Endodermal cell (in vitro differentiated cells): Measurements from ENCODE around the gene TTC21A. TPM values are rescaled to one million over a fixed set of nuclear protein-coding genes. Genes with fewer than 3 reads are reported as not detected.

Experiments
- DNase-seq: peaks from one replicate; pipeline ENCODE4 v3.0.0-alpha.2; 2017
- H3K27ac ChIP-seq: 2 replicates; pipeline ENCODE4 v1.5.1; 2013; ENCODE audit warnings: mild to moderate bottlenecking, low read depth, low read length, moderate library complexity
- H3K27me3 ChIP-seq: 2 replicates; pipeline ENCODE4 v1.6.1; 2013; ENCODE audit warnings: mild to moderate bottlenecking, low read length, moderate library complexity; ENCODE audit not compliant: insufficient read depth, control insufficient read depth, poor library complexity, severe bottlenecking
- H3K36me3 ChIP-seq: 2 replicates; pipeline ENCODE4 v1.7.0; 2013; ENCODE audit warnings: mild to moderate bottlenecking, low read length, moderate library complexity; ENCODE audit not compliant: control insufficient read depth, insufficient read depth
- H3K4me1 ChIP-seq: one replicate; pipeline ENCODE4 v1.7.0; 2013; ENCODE audit warnings: low read length; ENCODE audit not compliant: control insufficient read depth, insufficient read depth
- H3K4me3 ChIP-seq: 2 replicates; pipeline ENCODE4 v1.5.1; 2013; ENCODE audit warnings: mild to moderate bottlenecking, low read length, moderate library complexity
- H3K9ac ChIP-seq: 2 replicates; pipeline ENCODE4 v1.6.1; 2013; ENCODE audit warnings: mild to moderate bottlenecking, low read length, moderate library complexity; ENCODE audit not compliant: poor library complexity, severe bottlenecking; ENCODE audit errors: extremely low read depth
- H3K9me3 ChIP-seq: 2 replicates; pipeline ENCODE4 v1.6.1; 2013; ENCODE audit warnings: mild to moderate bottlenecking, low read length, moderate library complexity; ENCODE audit not compliant: control insufficient read depth
- H3K27ac Mint-ChIP-seq: 2 replicates; pipeline ENCODE4 v1.8.0; 2020; ENCODE audit warnings: mixed read lengths
- H3K27me3 Mint-ChIP-seq: 2 replicates; pipeline ENCODE4 v1.8.0; 2021; ENCODE audit warnings: mild to moderate bottlenecking, mixed read lengths; ENCODE audit not compliant: insufficient read depth
- H3K36me3 Mint-ChIP-seq: 2 replicates; pipeline ENCODE4 v1.8.0; 2020; ENCODE audit warnings: low read depth, mixed read lengths
- H3K4me1 Mint-ChIP-seq: 2 replicates; pipeline ENCODE4 v1.8.0; 2020; ENCODE audit warnings: mixed read lengths
- H3K4me3 Mint-ChIP-seq: 2 replicates; pipeline ENCODE4 v1.8.0; 2020; ENCODE audit warnings: mild to moderate bottlenecking, moderate library complexity, mixed read lengths
- H3K9me3 Mint-ChIP-seq: 2 replicates; pipeline ENCODE4 v1.8.0; 2020; ENCODE audit warnings: mild to moderate bottlenecking, mixed read lengths
- CTCF ChIP-seq: fragments of 200-600 bp; sonication (generic); conservative IDR thresholded peaks from 2 replicates; pipeline ENCODE4 v1.5.0; 2021; ENCODE audit warnings: antibody characterized with exemption, mild to moderate bottlenecking
- WGBS, 2 experiments: methylation state at CpG; one replicate each; pipeline versions ENCODE4 v1.1.5 to v1.1.7; 2013; ENCODE audit warnings: missing lambda C conversion rate in 2 of 2, mixed read lengths in 1 of 2; ENCODE audit not compliant: insufficient coverage in 1 of 2, insufficient read length in 1 of 2; 5-methylcytosine and 5-hydroxymethylcytosine counted together
- total RNA-seq, 2 donors: library from RNA; stranded (reverse); fragmentation: NEBNext Ultra II Directional in 1 of 2; extraction: Animal tissue kit (Norgen Biotek cat#: 25700) in 1 of 2; gene quantifications; 2 replicates in 1 of 2; 3 replicates in 1 of 2; pipeline ENCODE4 v1.2.1, GENCODE V29; 2021

TTC21A gene
- total RNA-seq, 2 donors from 2014 or later: 5.7 to 5.8 TPM

GRCh38 chr3:39173318-39174125 is 66.0 kb downstream of the TTC21A start:
- H3K9me3 ChIP-seq: no peaks in the 10 kb centered on the region
- no peak for TF ChIP-seq CTCF

GRCh38 chr3:39176025-39176714 is 68.7 kb downstream of the TTC21A start:
- Mint-ChIP-seq H3K27me3 (peaks cover 24% of the 10 kb centered on the region), H3K27ac (peak overlapping the region; percentile 86), H3K4me3 (peak overlapping the region; percentile 5), H3K4me1 (peaks cover 20% of the 10 kb centered on the region), H3K9me3 (peaks cover 1% of the 10 kb centered on the region), H3K36me3 (no peaks in the 10 kb centered on the region)
- WGBS, 2 experiments: 92 to 96% methylated on average over 5 to 6 of the region's 6 CpGs
- H3K9ac ChIP-seq: no peak overlapping the region
- H3K27me3 ChIP-seq: peaks cover 14% of the 10 kb centered on the region
- DNase-seq: peak; percentile 42
- H3K9me3 ChIP-seq: no peaks in the 10 kb centered on the region
- H3K27ac ChIP-seq: no peak overlapping the region
- peaks cover 3% of the 10 kb centered on the region for H3K4me1 ChIP-seq
- H3K36me3 ChIP-seq: no peaks in the 10 kb centered on the region
- no peak overlapping the region for H3K4me3 ChIP-seq
- no peak for TF ChIP-seq CTCF

More at GRCh38 chr3:39173318-39174125, 66.0 kb downstream of the TTC21A start:
- DNase-seq: no peak
- H3K27ac ChIP-seq: no peak overlapping the region
- 56 to 82% methylated on average over 1 to 2 of the region's 2 CpGs for WGBS, 2 experiments
- Mint-ChIP-seq H3K27me3 (peaks cover 4% of the 10 kb centered on the region), H3K36me3 (no peaks in the 10 kb centered on the region), H3K4me1 (peaks cover 5% of the 10 kb centered on the region), H3K27ac (no peak overlapping the region), H3K4me3 (no peak overlapping the region), H3K9me3 (peaks cover 1% of the 10 kb centered on the region)
- no peaks in the 10 kb centered on the region for H3K36me3 ChIP-seq
- H3K4me3 ChIP-seq: no peak overlapping the region
- no peaks in the 10 kb centered on the region for H3K27me3 ChIP-seq
- peaks cover 3% of the 10 kb centered on the region for H3K4me1 ChIP-seq
- H3K9ac ChIP-seq: no peak overlapping the region

- peak overlapping the region; percentile 69 for H3K27ac ChIP-seq
- peak overlapping the region; percentile 62 for H3K4me3 Mint-ChIP-seq
- 4 to 11% methylated on average over 11 to 29 of the region's 32 CpGs for WGBS, 2 experiments
Observed at GRCh38 chr3:39177708-39178332, 70.3 kb downstream of the TTC21A start.

More at GRCh38 chr3:39177708-39178332, 70.3 kb downstream of the TTC21A start:
- TF ChIP-seq CTCF: no peak
- H3K4me3 ChIP-seq: peak overlapping the region; percentile 81
- peaks cover 20% of the 10 kb centered on the region for H3K4me1 Mint-ChIP-seq
- no peaks in the 10 kb centered on the region for H3K36me3 Mint-ChIP-seq
- peaks cover 14% of the 10 kb centered on the region for H3K27me3 ChIP-seq
- peak overlapping the region; percentile 57 for H3K9ac ChIP-seq
- peaks cover 1% of the 10 kb centered on the region for H3K9me3 Mint-ChIP-seq
- peaks cover 23% of the 10 kb centered on the region for H3K27me3 Mint-ChIP-seq
- DNase-seq: peak; percentile 92
- peaks cover 3% of the 10 kb centered on the region for H3K4me1 ChIP-seq
- H3K9me3 ChIP-seq: no peaks in the 10 kb centered on the region
- peak overlapping the region; percentile 94 for H3K27ac Mint-ChIP-seq
- H3K36me3 ChIP-seq: no peaks in the 10 kb centered on the region
